Lower leg skin (tissue), 3 donors: Measurements from ENCODE around the gene ARMH3.

Experiments used
- CTCF ChIP-seq, 3 donors: fragments of 450-650 bp; IDR thresholded peaks; one replicate each; pipeline ENCODE4 v1.5.1; 2016; ENCODE audit warnings: antibody characterized with exemption in 3 of 3, mild to moderate bottlenecking in 3 of 3, moderate library complexity in 2 of 3
- POLR2A ChIP-seq, 2 donors: fragments of 450-650 bp; IDR thresholded peaks; one replicate each; pipeline ENCODE4 v1.6.1; 2016 to 2017; ENCODE audit warnings: antibody characterized with exemption in 2 of 2, mild to moderate bottlenecking in 1 of 2, moderate library complexity in 1 of 2

- TF ChIP-seq POLR2A (IDR thresholded peaks at IDR 0.05), result no peak
- no peak for TF ChIP-seq CTCF (IDR thresholded peaks at IDR 0.05)
These were observed 28.7 kb downstream of the ARMH3 start for GRCh38 chr10:102027261-102027660.
